Ovary (tissue), 3 donors: ENCODE measurements around the gene OSBPL9.

Source experiments
- EP300 ChIP-seq: sonication (generic); formaldehyde crosslinking; IDR thresholded peaks from one replicate; pipeline ENCODE4 v1.6.1; 2017; ENCODE audit warnings: antibody characterized with exemption
- POLR2A ChIP-seq: fragments of 450-650 bp; IDR thresholded peaks from one replicate; pipeline ENCODE4 v1.6.1; 2017; ENCODE audit warnings: antibody characterized with exemption, mild to moderate bottlenecking, moderate library complexity
- TF ChIP-seq, protein P1 (sequence below), 3 donors: fragments of 450-650 bp in 2 of 3; fragments of 200-600 bp in 1 of 3; IDR thresholded peaks; one replicate each; pipeline versions ENCODE4 v1.5.1 to v1.8.0; 2016 to 2022; ENCODE audit warnings: antibody characterized with exemption in 3 of 3, mild to moderate bottlenecking in 1 of 3
- donor health status: DM: no; HTN: no; CAD: no.

DNA sequence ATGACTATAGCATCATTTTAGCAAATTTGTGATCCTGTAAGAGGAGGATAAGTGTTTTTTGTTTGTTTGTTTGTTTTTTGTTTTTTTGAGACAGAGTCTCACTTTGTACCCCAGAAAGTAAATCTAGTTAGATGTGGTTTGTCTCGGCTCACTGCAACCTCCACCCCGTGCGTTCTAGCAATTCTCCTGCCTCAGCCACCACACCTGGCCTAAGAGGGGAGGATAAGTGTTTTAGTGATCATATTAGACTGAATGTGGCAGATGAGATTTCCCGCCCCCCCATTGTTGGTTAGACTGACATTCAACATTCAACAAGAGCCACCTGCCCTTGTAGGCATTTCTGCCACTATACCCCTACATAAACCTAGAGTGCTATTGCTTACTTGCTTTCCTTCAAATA lies 98.5 kb downstream of the OSBPL9 start:
- TF ChIP-seq, protein P1, sequence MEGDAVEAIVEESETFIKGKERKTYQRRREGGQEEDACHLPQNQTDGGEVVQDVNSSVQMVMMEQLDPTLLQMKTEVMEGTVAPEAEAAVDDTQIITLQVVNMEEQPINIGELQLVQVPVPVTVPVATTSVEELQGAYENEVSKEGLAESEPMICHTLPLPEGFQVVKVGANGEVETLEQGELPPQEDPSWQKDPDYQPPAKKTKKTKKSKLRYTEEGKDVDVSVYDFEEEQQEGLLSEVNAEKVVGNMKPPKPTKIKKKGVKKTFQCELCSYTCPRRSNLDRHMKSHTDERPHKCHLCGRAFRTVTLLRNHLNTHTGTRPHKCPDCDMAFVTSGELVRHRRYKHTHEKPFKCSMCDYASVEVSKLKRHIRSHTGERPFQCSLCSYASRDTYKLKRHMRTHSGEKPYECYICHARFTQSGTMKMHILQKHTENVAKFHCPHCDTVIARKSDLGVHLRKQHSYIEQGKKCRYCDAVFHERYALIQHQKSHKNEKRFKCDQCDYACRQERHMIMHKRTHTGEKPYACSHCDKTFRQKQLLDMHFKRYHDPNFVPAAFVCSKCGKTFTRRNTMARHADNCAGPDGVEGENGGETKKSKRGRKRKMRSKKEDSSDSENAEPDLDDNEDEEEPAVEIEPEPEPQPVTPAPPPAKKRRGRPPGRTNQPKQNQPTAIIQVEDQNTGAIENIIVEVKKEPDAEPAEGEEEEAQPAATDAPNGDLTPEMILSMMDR (IDR thresholded peaks at IDR 0.05) = no peak
- TF ChIP-seq EP300 (no peak), POLR2A (no peak)
